Mesodermal cell (in vitro differentiated cells): Measurements from ENCODE around the gene ARHGAP20.
"Not testable (repeated sequence)": the region's sequence is repeated elsewhere in the genome, so short reads cannot be mapped to it uniquely, and the experiment has no call there.

Experiments
- H3K27ac ChIP-seq: 2 replicates; pipeline ENCODE4 v1.7.0; 2013; ENCODE audit warnings: mild to moderate bottlenecking, low read depth, low read length, moderate library complexity; ENCODE audit not compliant: severe bottlenecking
- H3K36me3 ChIP-seq: 2 replicates; pipeline ENCODE4 v1.7.1; 2013; ENCODE audit warnings: mild to moderate bottlenecking, low read length, moderate library complexity; ENCODE audit not compliant: control insufficient read depth, insufficient read depth
- H3K4me1 ChIP-seq: one replicate; pipeline ENCODE4 v1.7.1; 2013; ENCODE audit warnings: mild to moderate bottlenecking, low read length; ENCODE audit not compliant: insufficient read depth, control insufficient read depth, poor library complexity, severe bottlenecking
- H3K4me3 ChIP-seq: 2 replicates; pipeline ENCODE4 v1.7.0; 2013; ENCODE audit warnings: low read length, control low read depth, mild to moderate bottlenecking; ENCODE audit not compliant: insufficient read depth, poor library complexity, severe bottlenecking; ENCODE audit errors: extremely low read depth
- H3K9me3 ChIP-seq: 2 replicates; pipeline ENCODE4 v1.7.1; 2013; ENCODE audit warnings: mild to moderate bottlenecking, low read length, moderate library complexity; ENCODE audit not compliant: control insufficient read depth
- WGBS, 2 experiments: methylation state at CpG; one replicate each; pipeline ENCODE4 v1.1.5; 2013; ENCODE audit warnings: missing lambda C conversion rate in 2 of 2; ENCODE audit not compliant: insufficient coverage in 2 of 2; 5-methylcytosine and 5-hydroxymethylcytosine counted together

The ARHGAP20 gene

GRCh38 chr11:110675548-110675947 is 36.7 kb downstream of the ARHGAP20 start:
- Histone ChIP-seq H3K36me3 (no peaks in the 10 kb centered on the region), H3K4me3 (no peak overlapping the region), H3K9me3 (no peaks in the 10 kb centered on the region), H3K4me1 (no peaks in the 10 kb centered on the region), H3K27ac (no peak overlapping the region)
- 80 to 85% methylated on average over 1 to 2 of the region's 2 CpGs for WGBS, 2 experiments

- 74 to 92% methylated on average over 3 to 4 of the region's 7 CpGs for WGBS, 2 experiments
- Histone ChIP-seq H3K36me3 (no peaks in the 10 kb centered on the region), H3K4me1 (no peaks in the 10 kb centered on the region), H3K27ac (no peak overlapping the region), H3K4me3 (no peak overlapping the region), H3K9me3 (no peaks in the 10 kb centered on the region)
These were observed 46.4 kb downstream of the ARHGAP20 start for GRCh38 chr11:110665689-110666465.

GRCh38 chr11:110655967-110656366 is 56.3 kb downstream of the ARHGAP20 start:
- peaks cover 4% of the 10 kb centered on the region for H3K9me3 ChIP-seq
- no peaks in the 10 kb centered on the region for H3K4me1 ChIP-seq
- no peaks in the 10 kb centered on the region for H3K36me3 ChIP-seq
- H3K27ac ChIP-seq = no peak overlapping the region
- no peak overlapping the region for H3K4me3 ChIP-seq
- 43 to 100% methylated on average over 1 of the region's 3 CpGs for WGBS, 2 experiments

GRCh38 chr11:110654456-110654855 is 57.8 kb downstream of the ARHGAP20 start:
- H3K27ac ChIP-seq = no peak overlapping the region
- H3K9me3 ChIP-seq = peaks cover 4% of the 10 kb centered on the region
- no peak overlapping the region for H3K4me3 ChIP-seq
- H3K4me1 ChIP-seq = no peaks in the 10 kb centered on the region
- H3K36me3 ChIP-seq = no peaks in the 10 kb centered on the region
- WGBS, 2 experiments = 90% methylated on average over 2 of the region's 3 CpGs; no CpG with 5 or more reads in 1 of the 2 experiments

GRCh38 chr11:110645253-110645652 is 67.0 kb downstream of the ARHGAP20 start:
- no peaks in the 10 kb centered on the region for H3K9me3 ChIP-seq
- 68 to 92% methylated on average over 1 to 2 of the region's 2 CpGs for WGBS, 2 experiments
- no peaks in the 10 kb centered on the region for H3K36me3 ChIP-seq
- H3K27ac ChIP-seq = no peak overlapping the region
- H3K4me3 ChIP-seq = no peak overlapping the region
- H3K4me1 ChIP-seq = no peaks in the 10 kb centered on the region

GRCh38 chr11:110634370-110634769 is 77.9 kb downstream of the ARHGAP20 start:
- no peaks in the 10 kb centered on the region for H3K36me3 ChIP-seq
- no peaks in the 10 kb centered on the region for H3K9me3 ChIP-seq
- no peaks in the 10 kb centered on the region for H3K4me1 ChIP-seq
- H3K4me3 ChIP-seq = no peak overlapping the region
- H3K27ac ChIP-seq = no peak overlapping the region

GRCh38 chr11:110631551-110631950 is 80.7 kb downstream of the ARHGAP20 start:
- Histone ChIP-seq H3K27ac (no peak overlapping the region), H3K4me1 (no peaks in the 10 kb centered on the region), H3K4me3 (no peak overlapping the region), H3K36me3 (no peaks in the 10 kb centered on the region), H3K9me3 (no peaks in the 10 kb centered on the region)

- no peaks in the 10 kb centered on the region for H3K9me3 ChIP-seq
- H3K27ac ChIP-seq = no peak overlapping the region
- WGBS, 2 experiments = 92% methylated on average over 2 of the region's 4 CpGs; no CpG with 5 or more reads in 1 of the 2 experiments
These were observed 82.6 kb downstream of the ARHGAP20 start for GRCh38 chr11:110629594-110629993.

GRCh38 chr11:110621826-110622225 is 90.4 kb downstream of the ARHGAP20 start:
- Histone ChIP-seq H3K4me1 (no peaks in the 10 kb centered on the region), H3K27ac (no peak overlapping the region), H3K4me3 (no peak overlapping the region), H3K9me3 (no peaks in the 10 kb centered on the region), H3K36me3 (no peaks in the 10 kb centered on the region)
- WGBS, 2 experiments = 40% methylated on average over 2 of the region's 2 CpGs; no CpG with 5 or more reads in 1 of the 2 experiments

More at GRCh38 chr11:110629594-110629993, 82.6 kb downstream of the ARHGAP20 start:
- no peaks in the 10 kb centered on the region for H3K4me1 ChIP-seq
- H3K4me3 ChIP-seq = no peak overlapping the region
- no peaks in the 10 kb centered on the region for H3K36me3 ChIP-seq

GRCh38 chr11:110619366-110619765 is 92.9 kb downstream of the ARHGAP20 start:
- 95 to 100% methylated on average over 1 of the region's 1 CpG for WGBS, 2 experiments
- H3K4me1 ChIP-seq, H3K9me3 ChIP-seq, H3K27ac ChIP-seq, H3K4me3 ChIP-seq, H3K36me3 ChIP-seq: not testable (repeated sequence)

GRCh38 chr11:110614031-110614430 is 98.2 kb downstream of the ARHGAP20 start:
- Histone ChIP-seq H3K4me1 (no peaks in the 10 kb centered on the region), H3K27ac (no peak overlapping the region), H3K9me3 (no peaks in the 10 kb centered on the region), H3K4me3 (no peak overlapping the region), H3K36me3 (no peaks in the 10 kb centered on the region)
- WGBS, 2 experiments = no CpG with 5 or more reads among the region's 2 CpGs
